Measurements from ENCODE around the gene IMMP2L. TPM values are rescaled to one million over a fixed set of nuclear protein-coding genes. Genes with fewer than 3 reads are reported as not detected.
A peak's percentile ranks its signal among the peaks of the same experiment; 100 is the strongest.

Gene IMMP2L
- total and polyA plus RNA-seq, 2 of the 13 experiments (the other 11 are each of a cell fraction or from before 2014, with no cell fraction given), result 7.8 to 16.9 TPM

DNA sequence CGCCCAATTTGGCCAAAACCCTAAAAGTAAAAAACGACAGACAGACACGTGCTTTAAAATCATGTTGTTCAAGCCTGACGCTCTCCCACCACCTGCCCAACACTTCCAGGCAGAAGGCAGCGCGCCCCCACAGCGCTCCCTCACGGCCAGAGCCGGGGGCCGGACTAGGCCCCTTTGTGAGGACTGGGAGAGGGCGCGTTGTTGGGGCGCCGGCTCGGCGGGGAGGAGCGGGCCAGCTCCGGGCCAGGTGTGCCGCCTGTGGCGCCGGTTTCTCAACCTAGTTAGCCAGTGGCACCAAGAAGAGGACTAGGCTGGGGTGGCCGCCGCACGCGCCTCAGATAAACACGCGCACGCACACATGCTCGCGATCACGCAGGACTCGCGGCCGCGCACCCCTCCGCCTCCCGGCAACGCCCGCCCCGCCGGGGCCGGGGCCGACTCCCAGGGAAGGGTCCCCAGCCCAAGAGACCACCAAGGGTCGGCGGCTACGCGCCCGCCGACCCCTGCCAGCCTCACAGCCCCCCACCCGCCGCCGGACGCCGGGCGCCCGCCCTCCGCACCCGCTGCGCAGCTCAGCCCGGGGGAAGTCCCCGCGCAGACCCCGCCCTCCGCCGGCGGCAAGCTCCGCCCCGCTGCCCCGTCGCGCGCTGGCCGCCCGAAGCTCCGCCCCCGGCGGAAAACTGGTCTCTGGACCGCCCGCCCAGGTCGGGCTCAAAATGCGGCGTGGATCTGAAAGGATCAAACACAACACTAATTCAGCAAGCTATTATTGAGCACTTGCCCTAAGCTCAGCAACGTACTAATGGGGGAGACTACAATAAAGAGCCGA lies at the start of gene IMMP2L (continued):
- TF ChIP-seq ARID3A (IDR thresholded peaks at IDR 0.05; ENCODE audit: low read depth, low read length) (no peak), GATA4 (IDR thresholded peaks at IDR 0.05; ENCODE audit: borderline replicate concordance, low read depth) (no peak), RBM39 (IDR thresholded peaks at IDR 0.05; ENCODE audit: low read depth, low read length, poor library complexity, severe bottlenecking) (peak; percentile 76), ZSCAN9 (CRISPR knock-in tag; IDR thresholded peaks at IDR 0.05; ENCODE audit: borderline replicate concordance) (no peak; the same call in 1 of the 2 replicates), ZNF766 (CRISPR knock-in tag; IDR thresholded peaks at IDR 0.05; ENCODE audit: borderline replicate concordance) (peak; percentile 73; the same call in 1 of the 2 replicates), ZNF550 (CRISPR knock-in tag; IDR thresholded peaks at IDR 0.05; ENCODE audit: borderline replicate concordance) (no peak), ZNF333 (CRISPR knock-in tag; IDR thresholded peaks at IDR 0.05; ENCODE audit: borderline replicate concordance) (no peak), IRX3 (CRISPR knock-in tag; IDR thresholded peaks at IDR 0.05; ENCODE audit: borderline replicate concordance, low read depth) (no peak; the same call in 1 of the 2 replicates), ZNF619 (CRISPR knock-in tag; IDR thresholded peaks at IDR 0.05) (peak; percentile 61; the same call in 1 of the 2 replicates), CREBL2 (CRISPR knock-in tag; IDR thresholded peaks at IDR 0.05; ENCODE audit: borderline replicate concordance) (no peak), ZNF552 (CRISPR knock-in tag; IDR thresholded peaks at IDR 0.05; ENCODE audit: borderline replicate concordance) (no peak), XBP1 (CRISPR knock-in tag; IDR thresholded peaks at IDR 0.05) (no peak), DMAP1 (CRISPR knock-in tag; IDR thresholded peaks at IDR 0.05) (peak; percentile 84), PHF5A (CRISPR knock-in tag; IDR thresholded peaks at IDR 0.05; ENCODE audit: low read depth, unreplicated experiment) (no peak), ATAD3A (CRISPR knock-in tag; IDR thresholded peaks at IDR 0.05) (no peak)
- TF ChIP-seq, protein P1, sequence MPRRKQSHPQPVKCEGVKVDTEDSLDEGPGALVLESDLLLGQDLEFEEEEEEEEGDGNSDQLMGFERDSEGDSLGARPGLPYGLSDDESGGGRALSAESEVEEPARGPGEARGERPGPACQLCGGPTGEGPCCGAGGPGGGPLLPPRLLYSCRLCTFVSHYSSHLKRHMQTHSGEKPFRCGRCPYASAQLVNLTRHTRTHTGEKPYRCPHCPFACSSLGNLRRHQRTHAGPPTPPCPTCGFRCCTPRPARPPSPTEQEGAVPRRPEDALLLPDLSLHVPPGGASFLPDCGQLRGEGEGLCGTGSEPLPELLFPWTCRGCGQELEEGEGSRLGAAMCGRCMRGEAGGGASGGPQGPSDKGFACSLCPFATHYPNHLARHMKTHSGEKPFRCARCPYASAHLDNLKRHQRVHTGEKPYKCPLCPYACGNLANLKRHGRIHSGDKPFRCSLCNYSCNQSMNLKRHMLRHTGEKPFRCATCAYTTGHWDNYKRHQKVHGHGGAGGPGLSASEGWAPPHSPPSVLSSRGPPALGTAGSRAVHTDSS (CRISPR knock-in tag; conservative IDR thresholded peaks at IDR 0.05), result no peak
- TF ChIP-seq, protein P2, sequence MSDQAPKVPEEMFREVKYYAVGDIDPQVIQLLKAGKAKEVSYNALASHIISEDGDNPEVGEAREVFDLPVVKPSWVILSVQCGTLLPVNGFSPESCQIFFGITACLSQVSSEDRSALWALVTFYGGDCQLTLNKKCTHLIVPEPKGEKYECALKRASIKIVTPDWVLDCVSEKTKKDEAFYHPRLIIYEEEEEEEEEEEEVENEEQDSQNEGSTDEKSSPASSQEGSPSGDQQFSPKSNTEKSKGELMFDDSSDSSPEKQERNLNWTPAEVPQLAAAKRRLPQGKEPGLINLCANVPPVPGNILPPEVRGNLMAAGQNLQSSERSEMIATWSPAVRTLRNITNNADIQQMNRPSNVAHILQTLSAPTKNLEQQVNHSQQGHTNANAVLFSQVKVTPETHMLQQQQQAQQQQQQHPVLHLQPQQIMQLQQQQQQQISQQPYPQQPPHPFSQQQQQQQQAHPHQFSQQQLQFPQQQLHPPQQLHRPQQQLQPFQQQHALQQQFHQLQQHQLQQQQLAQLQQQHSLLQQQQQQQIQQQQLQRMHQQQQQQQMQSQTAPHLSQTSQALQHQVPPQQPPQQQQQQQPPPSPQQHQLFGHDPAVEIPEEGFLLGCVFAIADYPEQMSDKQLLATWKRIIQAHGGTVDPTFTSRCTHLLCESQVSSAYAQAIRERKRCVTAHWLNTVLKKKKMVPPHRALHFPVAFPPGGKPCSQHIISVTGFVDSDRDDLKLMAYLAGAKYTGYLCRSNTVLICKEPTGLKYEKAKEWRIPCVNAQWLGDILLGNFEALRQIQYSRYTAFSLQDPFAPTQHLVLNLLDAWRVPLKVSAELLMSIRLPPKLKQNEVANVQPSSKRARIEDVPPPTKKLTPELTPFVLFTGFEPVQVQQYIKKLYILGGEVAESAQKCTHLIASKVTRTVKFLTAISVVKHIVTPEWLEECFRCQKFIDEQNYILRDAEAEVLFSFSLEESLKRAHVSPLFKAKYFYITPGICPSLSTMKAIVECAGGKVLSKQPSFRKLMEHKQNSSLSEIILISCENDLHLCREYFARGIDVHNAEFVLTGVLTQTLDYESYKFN (CRISPR knock-in tag; conservative IDR thresholded peaks at IDR 0.05), result 0 out of 2 replicates have a peak, but pooled peaks have one; percentile 32
- TF ChIP-seq, protein P3, sequence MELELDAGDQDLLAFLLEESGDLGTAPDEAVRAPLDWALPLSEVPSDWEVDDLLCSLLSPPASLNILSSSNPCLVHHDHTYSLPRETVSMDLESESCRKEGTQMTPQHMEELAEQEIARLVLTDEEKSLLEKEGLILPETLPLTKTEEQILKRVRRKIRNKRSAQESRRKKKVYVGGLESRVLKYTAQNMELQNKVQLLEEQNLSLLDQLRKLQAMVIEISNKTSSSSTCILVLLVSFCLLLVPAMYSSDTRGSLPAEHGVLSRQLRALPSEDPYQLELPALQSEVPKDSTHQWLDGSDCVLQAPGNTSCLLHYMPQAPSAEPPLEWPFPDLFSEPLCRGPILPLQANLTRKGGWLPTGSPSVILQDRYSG (CRISPR knock-in tag; IDR thresholded peaks at IDR 0.05), result 0 out of 2 replicates have a peak, but pooled peaks have one; percentile 71
- TF ChIP-seq, protein P4, sequence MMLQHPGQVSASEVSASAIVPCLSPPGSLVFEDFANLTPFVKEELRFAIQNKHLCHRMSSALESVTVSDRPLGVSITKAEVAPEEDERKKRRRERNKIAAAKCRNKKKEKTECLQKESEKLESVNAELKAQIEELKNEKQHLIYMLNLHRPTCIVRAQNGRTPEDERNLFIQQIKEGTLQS (CRISPR knock-in tag; IDR thresholded peaks at IDR 0.05), result no peak; the same call in 1 of the 2 replicates

Measured in HepG2 (cell line).